ENCODE data around the gene PHF20.

DNA sequence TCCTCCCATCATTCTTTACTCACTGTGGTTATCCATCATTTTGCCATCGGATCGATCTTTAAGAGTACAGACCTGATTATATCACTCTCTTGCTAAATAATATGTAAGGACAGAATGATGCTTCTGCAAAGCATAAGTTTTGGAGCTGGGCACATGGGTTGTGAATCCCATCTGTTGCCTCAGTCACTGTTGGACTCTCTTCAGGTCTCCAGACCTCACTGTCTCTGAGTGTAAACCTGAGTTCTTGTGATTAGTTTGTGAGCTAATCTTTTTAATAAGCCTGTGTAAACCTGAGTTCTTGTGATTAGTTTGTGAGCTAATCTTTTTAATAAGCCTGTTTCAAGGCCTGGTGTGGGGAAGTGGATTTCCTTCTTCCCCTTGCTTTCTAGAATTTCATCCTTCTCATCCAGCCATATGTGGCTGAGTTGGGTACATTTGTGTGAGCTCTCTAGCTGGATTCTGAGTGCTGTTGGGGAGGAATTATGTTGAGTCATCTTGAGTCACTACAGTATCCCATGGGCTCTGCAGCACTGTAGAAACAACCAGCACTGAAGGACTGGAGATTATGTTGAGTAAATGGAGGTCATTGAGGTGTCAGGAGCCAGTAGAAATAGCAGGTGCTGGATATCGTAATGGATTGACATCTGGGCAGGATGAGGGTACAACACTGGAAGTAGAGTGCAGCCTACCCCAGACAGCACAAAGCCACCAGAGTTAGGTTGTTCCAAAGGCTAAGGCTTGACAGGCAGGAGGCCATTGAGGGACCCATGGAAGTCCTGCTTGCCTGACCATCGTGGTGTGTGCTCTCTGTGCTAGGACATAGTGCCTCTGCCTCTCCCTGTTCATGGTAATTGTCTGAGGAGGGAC is 130.1 kb downstream of the PHF20 start:
- TF ChIP-seq, protein P1, sequence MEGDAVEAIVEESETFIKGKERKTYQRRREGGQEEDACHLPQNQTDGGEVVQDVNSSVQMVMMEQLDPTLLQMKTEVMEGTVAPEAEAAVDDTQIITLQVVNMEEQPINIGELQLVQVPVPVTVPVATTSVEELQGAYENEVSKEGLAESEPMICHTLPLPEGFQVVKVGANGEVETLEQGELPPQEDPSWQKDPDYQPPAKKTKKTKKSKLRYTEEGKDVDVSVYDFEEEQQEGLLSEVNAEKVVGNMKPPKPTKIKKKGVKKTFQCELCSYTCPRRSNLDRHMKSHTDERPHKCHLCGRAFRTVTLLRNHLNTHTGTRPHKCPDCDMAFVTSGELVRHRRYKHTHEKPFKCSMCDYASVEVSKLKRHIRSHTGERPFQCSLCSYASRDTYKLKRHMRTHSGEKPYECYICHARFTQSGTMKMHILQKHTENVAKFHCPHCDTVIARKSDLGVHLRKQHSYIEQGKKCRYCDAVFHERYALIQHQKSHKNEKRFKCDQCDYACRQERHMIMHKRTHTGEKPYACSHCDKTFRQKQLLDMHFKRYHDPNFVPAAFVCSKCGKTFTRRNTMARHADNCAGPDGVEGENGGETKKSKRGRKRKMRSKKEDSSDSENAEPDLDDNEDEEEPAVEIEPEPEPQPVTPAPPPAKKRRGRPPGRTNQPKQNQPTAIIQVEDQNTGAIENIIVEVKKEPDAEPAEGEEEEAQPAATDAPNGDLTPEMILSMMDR (IDR thresholded peaks at IDR 0.05), result no peak
- TF ChIP-seq POLR2A (IDR thresholded peaks at IDR 0.05), result no peak

Data from gastroesophageal sphincter (tissue), 3 donors.